MG63 (cell line): ENCODE measurements around the gene TBL1XR1. TPM values are rescaled to one million over a fixed set of nuclear protein-coding genes. Genes with fewer than 3 reads are reported as not detected.
"Not testable (repeated sequence)": the region's sequence is repeated elsewhere in the genome, so short reads cannot be mapped to it uniquely, and the experiment has no call there.

Experiments
- DNase-seq: peaks from one replicate; pipeline ENCODE4 v3.0.0-alpha.2; 2020
- H3K27me3 ChIP-seq: fragments of 250-450 bp; sonication (Bioruptor Pico); 2 replicates; pipeline ENCODE4 v1.5.1; 2020; ENCODE audit warnings: mild to moderate bottlenecking, moderate library complexity
- H3K36me3 ChIP-seq: fragments of 250-450 bp; sonication (Bioruptor Pico); 2 replicates; pipeline ENCODE4 v1.5.1; 2020; ENCODE audit warnings: mild to moderate bottlenecking, moderate library complexity
- H3K4me3 ChIP-seq: fragments of 250-450 bp; sonication (Bioruptor Pico); 2 replicates; pipeline ENCODE4 v1.5.1; 2020; ENCODE audit warnings: mild to moderate bottlenecking, moderate library complexity
- H3K9me3 ChIP-seq: fragments of 250-450 bp; sonication (Bioruptor Pico); 2 replicates; pipeline ENCODE4 v1.5.1; 2020; ENCODE audit warnings: mild to moderate bottlenecking, moderate library complexity
- total RNA-seq: library from RNA; depleted of rRNA; stranded (reverse); fragments of >200 nt; shearing (Covaris generic); gene quantifications from 2 replicates; pipeline ENCODE4 v1.2.3, GENCODE V29; 2014; ENCODE audit warnings: low replicate concordance

TBL1XR1 gene
- total RNA-seq, 1 experiment from 2014 or later = 99.0 TPM

DNA sequence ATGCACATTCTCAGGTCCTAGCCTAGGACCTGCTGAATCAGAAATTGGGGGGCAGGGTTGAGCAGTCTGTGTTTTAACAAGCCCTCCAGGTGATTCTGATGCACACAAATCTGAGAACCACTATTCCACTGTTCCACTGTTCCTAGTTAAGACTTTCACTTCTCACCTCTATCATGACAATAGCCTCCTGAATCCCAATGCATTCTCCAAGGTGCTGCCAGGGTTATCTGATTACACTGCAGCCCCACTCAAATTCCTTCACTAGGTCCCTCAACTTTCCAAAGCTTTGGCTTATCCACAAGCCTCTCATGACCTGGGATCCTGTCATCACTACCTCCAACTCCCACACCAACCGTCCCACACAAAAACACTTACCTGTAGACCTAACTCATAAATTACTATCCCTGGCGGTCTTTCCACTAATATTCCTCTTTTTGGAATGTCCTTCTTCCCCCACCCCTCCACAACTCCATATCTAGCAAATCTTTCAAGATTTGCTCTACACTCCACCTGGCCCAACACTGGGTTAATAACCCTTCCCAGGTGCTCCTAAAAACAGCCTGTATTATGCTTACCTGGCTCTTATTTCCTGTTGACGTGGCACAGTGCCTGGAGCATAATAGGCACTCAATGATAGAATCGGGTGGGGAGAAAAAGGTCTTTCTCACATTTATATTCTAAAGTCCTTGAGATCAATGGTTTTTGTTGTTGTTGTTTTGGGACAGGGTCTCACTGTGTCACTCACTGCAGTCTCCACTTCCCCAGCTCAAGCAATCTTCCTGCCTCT lies 27.2 kb downstream of the TBL1XR1 start:
- DNase-seq = no peak
- Histone ChIP-seq H3K9me3 (no peaks in the 10 kb centered on the region), H3K36me3 (peaks cover 28% of the 10 kb centered on the region), H3K27me3 (no peaks in the 10 kb centered on the region), H3K4me3 (no peak overlapping the region)

DNA sequence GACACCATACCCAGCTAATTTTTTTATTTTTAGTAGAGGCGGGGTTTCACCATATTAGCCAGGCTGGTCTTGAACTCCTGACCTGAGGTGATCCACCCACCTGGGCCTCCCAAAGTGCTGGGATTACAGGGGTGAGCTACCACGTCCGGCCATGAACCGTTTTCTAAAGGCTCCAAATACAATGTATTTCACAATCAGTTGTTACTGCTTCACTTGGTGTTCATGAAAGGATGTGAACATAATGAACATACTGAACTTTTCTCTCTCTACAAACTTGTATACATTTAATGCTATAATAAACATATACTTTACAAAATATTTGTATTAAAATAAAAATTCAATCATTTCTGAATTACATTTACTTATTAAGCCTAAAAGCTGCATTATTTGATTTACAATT lies 28.9 kb downstream of the TBL1XR1 start:
- Histone ChIP-seq H3K27me3 (no peaks in the 10 kb centered on the region), H3K4me3 (no peak overlapping the region)

DNA sequence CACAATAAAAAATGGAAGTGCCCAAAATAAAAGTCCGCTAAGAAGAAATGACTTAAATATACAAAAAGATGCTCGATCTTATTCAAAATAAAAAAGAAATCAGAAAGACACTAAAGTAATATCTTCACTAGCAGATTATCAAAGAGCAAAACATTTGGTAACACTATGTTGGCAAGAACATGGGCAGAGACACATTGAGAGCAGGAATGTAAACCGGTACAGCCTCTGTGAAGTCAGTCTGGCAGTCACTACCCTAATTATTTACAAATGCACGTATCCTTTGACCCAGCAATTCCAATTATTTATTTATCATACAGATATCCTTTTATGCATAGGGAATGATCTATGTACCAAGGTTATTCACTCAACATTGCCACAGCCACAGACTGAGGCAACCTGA lies 34.5 kb downstream of the TBL1XR1 start:
- Histone ChIP-seq H3K36me3 (peaks cover 29% of the 10 kb centered on the region), H3K4me3 (no peak overlapping the region), H3K27me3 (no peaks in the 10 kb centered on the region), H3K9me3 (no peaks in the 10 kb centered on the region)
- no peak for DNase-seq

More for the DNA sequence above, 28.9 kb downstream of the TBL1XR1 start:
- H3K9me3 ChIP-seq = no peaks in the 10 kb centered on the region
- no peak for DNase-seq
- H3K36me3 ChIP-seq = peaks cover 32% of the 10 kb centered on the region

DNA sequence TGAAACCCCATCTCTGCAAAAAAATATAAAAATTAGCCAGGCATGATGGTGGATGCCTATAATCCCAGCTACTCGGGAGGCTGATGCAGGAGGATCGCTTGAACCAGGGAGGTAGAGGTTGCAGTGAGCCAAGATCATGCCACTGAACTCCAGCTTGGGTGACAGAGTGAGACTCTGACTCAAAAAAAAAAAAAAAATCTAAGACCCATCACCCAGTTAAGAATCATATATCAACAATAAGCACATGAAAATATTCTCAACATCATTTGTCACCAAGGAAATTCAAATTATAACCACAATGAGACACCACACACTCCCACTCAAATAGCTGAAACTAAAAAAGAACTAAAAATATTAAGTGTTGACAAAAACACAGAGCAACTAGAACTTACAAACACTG lies 35.7 kb downstream of the TBL1XR1 start:
- peaks cover 22% of the 10 kb centered on the region for H3K36me3 ChIP-seq
- H3K27me3 ChIP-seq, H3K4me3 ChIP-seq, H3K9me3 ChIP-seq, DNase-seq: not testable (repeated sequence)

DNA sequence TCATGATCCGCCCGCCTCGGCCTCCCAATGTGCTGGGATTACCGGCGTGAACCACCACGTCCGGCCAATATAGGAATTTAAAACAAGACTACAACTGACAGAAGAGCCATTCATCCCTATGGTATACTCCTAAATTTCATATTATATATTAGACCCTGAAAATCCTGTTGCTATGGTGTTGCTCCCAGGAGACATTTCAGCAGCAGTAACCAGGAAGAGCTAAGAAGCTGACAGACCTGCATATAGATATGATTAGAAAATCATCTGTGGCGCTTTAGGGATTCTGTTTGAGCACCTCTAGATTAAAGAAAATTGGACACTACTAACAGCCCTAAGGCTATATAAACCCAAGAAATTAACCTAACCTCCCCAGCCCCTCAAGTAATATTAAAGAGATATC lies 38.8 kb downstream of the TBL1XR1 start:
- no peak overlapping the region for H3K4me3 ChIP-seq
- DNase-seq = no peak
- H3K9me3 ChIP-seq = no peaks in the 10 kb centered on the region

DNA sequence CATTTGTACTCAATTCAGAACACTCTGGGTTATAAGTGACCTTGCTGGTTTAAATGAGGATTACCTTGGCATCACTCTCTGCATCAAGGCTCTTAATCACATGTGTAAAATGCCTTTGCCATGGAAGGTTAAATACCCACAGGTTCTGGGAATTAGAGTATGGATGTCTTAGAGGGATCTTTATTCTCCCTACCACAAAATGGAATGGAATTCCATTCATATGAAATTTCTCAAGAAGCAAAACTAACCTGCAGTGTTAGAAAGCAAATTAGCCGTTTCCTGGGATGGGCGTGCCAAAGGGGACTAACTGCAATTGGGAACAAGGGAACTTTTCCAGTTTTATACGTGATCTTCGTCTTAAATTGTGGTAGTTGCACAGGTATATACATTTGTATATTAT lies 39.8 kb downstream of the TBL1XR1 start:
- DNase-seq = no peak
- Histone ChIP-seq H3K27me3 (no peaks in the 10 kb centered on the region), H3K9me3 (no peaks in the 10 kb centered on the region), H3K4me3 (no peak overlapping the region), H3K36me3 (peaks cover 7% of the 10 kb centered on the region)

More for the DNA sequence above, 38.8 kb downstream of the TBL1XR1 start:
- Histone ChIP-seq H3K27me3 (no peaks in the 10 kb centered on the region), H3K36me3 (peaks cover 12% of the 10 kb centered on the region)

DNA sequence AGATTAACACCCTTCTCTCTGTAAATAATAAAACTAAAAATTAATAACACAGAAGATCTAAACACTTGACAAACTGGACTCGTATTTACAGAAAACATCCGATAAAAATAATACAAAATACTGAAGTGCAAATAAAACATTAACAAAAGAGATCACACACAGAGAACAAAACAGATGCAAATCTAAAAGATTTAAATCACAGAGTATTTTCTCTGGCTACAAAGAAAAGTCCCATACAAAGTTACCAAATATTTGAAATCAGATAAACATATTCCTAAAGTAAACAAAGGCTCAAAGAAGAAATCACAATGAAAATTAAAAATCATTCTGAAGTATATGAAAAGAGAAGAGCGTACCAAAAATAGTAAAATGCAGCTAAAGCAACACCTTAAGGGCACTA lies 42.5 kb downstream of the TBL1XR1 start:
- H3K36me3 ChIP-seq = peaks cover 9% of the 10 kb centered on the region; the same call in 1 of the 2 replicates
- H3K9me3 ChIP-seq = no peaks in the 10 kb centered on the region
- no peaks in the 10 kb centered on the region for H3K27me3 ChIP-seq
- no peak overlapping the region for H3K4me3 ChIP-seq
- no peak for DNase-seq

DNA sequence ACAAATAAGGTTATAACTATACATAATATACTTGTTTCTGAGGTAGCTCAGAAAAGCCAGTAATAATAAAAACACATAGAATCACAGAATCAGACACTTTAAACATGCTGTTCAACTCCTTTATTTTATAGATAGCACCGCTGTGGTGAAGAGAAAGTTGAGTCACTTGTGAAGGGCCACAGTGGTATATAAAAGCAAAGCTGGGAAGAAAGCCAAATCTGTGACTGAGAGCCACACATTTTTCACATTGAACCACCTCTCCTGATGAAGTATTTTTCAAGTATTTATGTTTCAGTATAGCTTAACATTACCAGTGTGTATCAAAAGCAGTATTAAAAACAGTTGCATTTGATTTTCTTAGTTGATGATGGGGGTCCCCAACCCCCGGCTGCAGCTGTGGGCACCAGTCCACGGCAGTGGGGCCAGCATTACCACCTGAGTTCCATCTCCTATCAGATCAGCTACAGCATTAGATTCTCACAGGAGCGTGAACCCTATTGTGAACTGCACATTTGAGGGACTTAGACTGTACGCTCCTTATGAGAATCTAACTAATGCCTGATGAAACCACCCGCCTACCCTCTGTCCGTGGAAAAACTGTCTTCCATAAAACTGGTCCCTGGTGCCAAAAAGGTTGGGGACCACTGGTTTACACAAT lies 46.2 kb downstream of the TBL1XR1 start:
- Histone ChIP-seq H3K9me3 (no peaks in the 10 kb centered on the region), H3K4me3 (no peak overlapping the region), H3K27me3 (no peaks in the 10 kb centered on the region), H3K36me3 (peaks cover 9% of the 10 kb centered on the region; the same call in 1 of the 2 replicates)
- peak; percentile 35 for DNase-seq

DNA sequence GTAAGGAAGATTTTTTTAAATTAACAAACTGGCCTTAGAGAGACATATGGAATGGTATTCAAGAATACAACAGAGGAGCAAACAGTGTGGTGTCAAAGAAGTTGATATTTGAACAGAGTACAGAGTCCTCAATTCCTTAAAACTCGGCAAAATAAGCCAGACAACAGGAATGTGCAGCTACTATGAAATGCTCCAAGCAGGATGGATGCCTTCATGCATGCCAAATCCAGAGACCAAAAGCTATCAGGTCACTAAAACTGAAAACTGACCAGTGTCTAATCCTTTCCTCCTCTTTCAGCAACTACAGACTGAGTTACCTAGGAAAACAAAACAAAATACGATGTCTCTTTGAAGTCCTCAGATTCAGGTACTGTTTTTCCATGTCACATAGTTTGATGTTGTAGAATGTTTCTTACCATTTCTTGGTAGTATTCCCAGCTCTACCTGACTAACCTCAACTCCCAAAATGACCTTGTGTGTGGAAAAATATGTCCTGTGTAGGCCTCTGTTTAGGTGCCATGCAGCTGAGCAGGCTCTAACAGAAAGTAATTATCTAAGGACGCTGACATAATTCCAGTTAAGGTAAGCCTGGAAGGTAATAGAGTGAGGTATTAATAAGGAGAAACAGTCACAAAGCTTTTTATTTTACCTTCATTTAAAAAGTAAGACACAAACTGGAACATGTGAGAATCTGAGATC lies 46.9 kb downstream of the TBL1XR1 start:
- no peak for DNase-seq
- Histone ChIP-seq H3K27me3 (no peaks in the 10 kb centered on the region), H3K9me3 (no peaks in the 10 kb centered on the region), H3K4me3 (no peak overlapping the region), H3K36me3 (peaks cover 15% of the 10 kb centered on the region; the same call in 1 of the 2 replicates)

DNA sequence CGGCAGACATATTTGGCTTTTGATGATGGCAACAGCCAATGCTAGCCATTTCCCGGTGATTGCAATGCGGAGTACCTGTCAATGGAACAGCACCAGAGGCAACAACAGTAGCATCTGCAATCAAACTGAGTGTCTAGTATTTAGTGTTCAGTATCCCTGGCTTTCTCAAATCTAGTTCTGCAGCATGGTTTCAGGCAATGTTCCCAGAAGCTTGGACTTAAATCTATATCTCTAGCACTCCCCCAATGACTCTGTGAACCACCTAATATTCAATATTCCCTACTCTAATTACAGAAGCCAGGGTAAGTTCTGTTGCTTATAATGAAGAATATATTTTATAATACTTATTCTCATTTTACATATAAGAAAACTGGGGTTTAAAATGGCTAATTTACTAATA lies 48.2 kb downstream of the TBL1XR1 start:
- no peak for DNase-seq
- no peaks in the 10 kb centered on the region for H3K9me3 ChIP-seq

DNA sequence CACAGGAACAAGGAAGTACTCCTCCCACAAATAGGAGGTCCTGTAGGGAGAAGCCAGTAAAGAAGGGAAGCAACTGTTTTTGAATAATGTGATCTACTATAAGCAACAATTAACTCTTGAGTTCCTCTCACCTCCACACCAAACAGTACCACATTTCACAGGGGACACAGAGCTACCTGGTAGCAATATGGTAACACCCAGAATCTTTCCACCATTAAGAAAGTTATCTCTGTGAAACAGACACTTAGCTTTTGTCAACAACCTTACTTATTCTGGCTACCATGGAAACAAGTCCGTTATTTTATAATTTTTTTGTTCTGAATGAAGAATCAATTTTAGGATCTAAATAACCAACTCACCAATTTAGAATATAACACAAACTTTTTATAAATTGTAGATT lies 49.5 kb downstream of the TBL1XR1 start:
- Histone ChIP-seq H3K9me3 (no peaks in the 10 kb centered on the region), H3K36me3 (peaks cover 15% of the 10 kb centered on the region; the same call in 1 of the 2 replicates), H3K4me3 (no peak overlapping the region), H3K27me3 (no peaks in the 10 kb centered on the region)
- DNase-seq = no peak

More for the DNA sequence above, 48.2 kb downstream of the TBL1XR1 start:
- no peak overlapping the region for H3K4me3 ChIP-seq
- no peaks in the 10 kb centered on the region for H3K27me3 ChIP-seq
- H3K36me3 ChIP-seq = peaks cover 15% of the 10 kb centered on the region; the same call in 1 of the 2 replicates

DNA sequence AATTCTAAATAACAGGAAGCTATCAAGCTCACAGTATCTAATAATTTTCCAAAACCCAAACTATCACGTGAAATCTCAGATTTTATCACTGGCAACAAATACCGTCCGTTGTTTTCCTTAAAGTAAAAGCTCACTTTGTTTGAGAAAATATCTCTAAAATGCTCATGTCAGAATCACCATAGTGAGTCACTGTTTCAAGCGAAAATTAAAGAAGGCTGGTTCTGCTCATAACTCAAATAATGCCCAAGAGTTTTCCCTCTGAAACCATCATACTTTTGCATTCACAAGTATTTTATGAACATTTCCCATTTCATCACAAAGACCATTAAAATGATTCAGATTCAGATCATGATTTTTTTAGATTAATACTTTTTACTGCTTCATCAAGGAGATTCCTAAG lies 50.6 kb downstream of the TBL1XR1 start:
- DNase-seq = no peak
- no peaks in the 10 kb centered on the region for H3K27me3 ChIP-seq
- no peak overlapping the region for H3K4me3 ChIP-seq
- H3K36me3 ChIP-seq = peaks cover 15% of the 10 kb centered on the region; the same call in 1 of the 2 replicates
- H3K9me3 ChIP-seq = no peaks in the 10 kb centered on the region

DNA sequence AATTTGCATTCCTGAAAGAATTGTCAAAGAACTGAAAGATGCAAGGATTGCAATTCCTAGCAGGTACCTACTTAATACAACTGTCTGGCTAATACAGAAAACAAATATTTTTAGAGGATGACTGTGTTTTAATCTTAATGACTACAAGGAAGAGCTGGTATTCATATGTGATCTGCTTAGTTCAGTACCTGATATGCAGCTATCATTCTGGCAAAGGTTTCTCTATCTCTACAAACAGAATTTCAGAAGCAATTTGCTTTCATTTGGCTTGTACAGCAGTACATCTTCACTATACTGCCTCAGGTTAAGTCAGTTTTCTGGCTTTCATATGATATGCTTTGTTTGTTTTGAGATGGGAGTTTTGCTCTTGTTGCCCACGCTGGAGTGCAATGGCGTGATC lies 51.3 kb downstream of the TBL1XR1 start:
- no peaks in the 10 kb centered on the region for H3K27me3 ChIP-seq
- peaks cover 15% of the 10 kb centered on the region; the same call in 1 of the 2 replicates for H3K36me3 ChIP-seq
- DNase-seq = no peak
- no peaks in the 10 kb centered on the region for H3K9me3 ChIP-seq
- H3K4me3 ChIP-seq = no peak overlapping the region

DNA sequence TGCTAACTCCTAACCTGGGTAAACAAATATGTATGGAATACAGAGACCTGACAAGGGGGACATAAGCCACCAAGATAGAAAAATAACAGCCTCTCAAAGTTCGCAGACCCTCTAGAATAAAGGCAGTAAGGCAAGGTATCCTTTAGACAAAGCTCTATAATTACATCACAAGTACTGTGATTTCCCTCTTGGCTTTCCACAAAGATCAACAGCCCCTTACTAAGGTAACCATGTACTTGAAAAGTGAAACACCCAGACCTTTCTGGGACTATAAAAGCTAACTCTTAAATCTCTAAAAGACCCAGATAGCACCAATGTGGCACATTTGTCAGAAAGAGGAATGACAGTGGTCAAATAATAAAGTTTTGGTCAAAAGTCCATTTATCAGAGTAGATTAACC lies 51.9 kb downstream of the TBL1XR1 start:
- Histone ChIP-seq H3K36me3 (peaks cover 15% of the 10 kb centered on the region; the same call in 1 of the 2 replicates), H3K27me3 (no peaks in the 10 kb centered on the region), H3K4me3 (no peak overlapping the region), H3K9me3 (no peaks in the 10 kb centered on the region)
- no peak for DNase-seq

DNA sequence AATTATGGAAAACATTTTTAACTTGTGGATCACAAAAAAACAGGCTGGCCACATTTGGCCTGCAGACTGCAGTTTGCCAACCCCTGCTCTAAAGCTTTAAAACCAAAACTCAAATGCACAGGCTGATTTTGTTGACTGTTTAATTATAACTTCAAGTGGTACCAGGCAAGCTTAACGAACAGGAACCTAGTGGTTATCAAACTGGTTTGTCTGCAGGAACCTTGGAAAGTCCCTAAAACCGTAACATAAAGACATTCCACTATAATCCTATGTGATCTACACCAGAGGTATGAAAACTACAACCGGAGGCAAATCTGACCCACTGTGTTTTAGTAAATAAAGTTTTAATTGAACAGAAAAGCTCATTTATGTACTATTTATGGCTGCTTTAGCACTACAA lies 52.4 kb downstream of the TBL1XR1 start:
- no peaks in the 10 kb centered on the region for H3K9me3 ChIP-seq
- no peak for DNase-seq
- H3K4me3 ChIP-seq = no peak overlapping the region
- H3K27me3 ChIP-seq = no peaks in the 10 kb centered on the region
- H3K36me3 ChIP-seq = peaks cover 11% of the 10 kb centered on the region; the same call in 1 of the 2 replicates

DNA sequence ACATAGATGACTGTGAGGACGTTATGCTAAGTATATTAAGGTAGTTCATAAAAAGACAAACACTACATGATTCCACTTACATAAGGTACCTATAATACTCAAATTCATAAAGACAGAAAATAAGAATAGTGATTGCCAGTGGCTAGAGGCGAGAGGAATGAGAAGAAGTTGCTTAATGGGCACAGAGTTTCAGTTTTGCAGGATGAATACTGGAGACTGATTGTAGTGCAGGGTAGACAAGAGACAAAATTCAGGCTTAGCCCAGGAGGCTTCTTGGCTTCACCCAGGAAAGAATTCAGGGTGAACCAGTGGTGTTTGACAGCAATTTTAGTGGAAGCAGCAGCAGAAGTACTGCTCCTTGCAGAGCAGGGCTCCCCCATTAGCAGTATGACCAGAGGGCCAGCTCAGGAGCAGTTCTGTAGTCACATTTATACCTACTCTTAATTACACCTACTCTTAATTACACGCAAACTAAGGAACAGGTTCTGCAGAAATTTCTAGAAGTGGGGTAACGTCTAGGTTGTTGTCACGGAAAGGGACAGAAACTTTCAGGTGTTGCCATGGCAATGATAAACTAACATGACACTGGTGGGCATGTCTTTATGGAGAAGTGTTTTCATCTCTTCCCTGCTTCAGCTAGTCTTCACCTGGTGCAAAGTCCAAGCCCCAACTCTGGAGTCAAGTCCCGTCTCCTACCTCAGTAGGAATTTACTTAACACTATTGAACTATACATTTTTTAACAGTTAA lies 55.2 kb downstream of the TBL1XR1 start:
- Histone ChIP-seq H3K4me3 (no peak overlapping the region), H3K36me3 (peaks cover 18% of the 10 kb centered on the region), H3K9me3 (no peaks in the 10 kb centered on the region), H3K27me3 (no peaks in the 10 kb centered on the region)
- DNase-seq = no peak
